HEK293T (cell line): Measurements from ENCODE around the gene PNLIPRP3.

Experiments
- FOXA1 ChIP-seq: fragments of 450-650 bp; IDR thresholded peaks from 2 replicates; pipeline ENCODE4 v1.6.1; 2016; ENCODE audit warnings: mild to moderate bottlenecking
- FOXM1 ChIP-seq: fragments of 450-650 bp; IDR thresholded peaks from 2 replicates; pipeline ENCODE4 v1.6.1; 2017; ENCODE audit warnings: mild to moderate bottlenecking, borderline replicate concordance
- SUZ12 ChIP-seq: fragments of 450-650 bp; IDR thresholded peaks from 2 replicates; pipeline ENCODE4 v1.6.1; 2016; ENCODE audit warnings: mild to moderate bottlenecking
- ZNF384 ChIP-seq: fragments of 450-650 bp; IDR thresholded peaks from 2 replicates; pipeline ENCODE4 v1.6.1; 2016

DNA sequence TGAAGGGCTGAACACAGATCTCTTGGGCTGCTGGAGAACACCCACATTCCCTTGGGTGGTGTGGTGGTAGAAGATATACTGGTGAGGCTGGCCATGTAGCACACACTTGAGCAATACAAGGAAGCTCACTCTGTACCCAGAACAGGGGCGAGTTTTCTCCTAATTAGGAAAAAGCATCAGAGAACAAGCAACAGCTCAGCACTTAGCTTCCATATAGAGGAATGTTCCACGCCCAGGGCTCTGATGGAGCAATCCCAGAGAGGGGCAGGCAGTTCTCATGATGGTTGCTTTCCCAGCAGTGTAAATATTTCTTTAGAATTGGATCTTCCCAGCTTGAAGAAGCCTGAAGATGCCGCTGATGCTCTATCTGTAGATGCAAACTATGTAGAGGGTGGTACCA is 97.1 kb downstream of the PNLIPRP3 start:
- TF ChIP-seq ZNF384 (no peak), SUZ12 (no peak), FOXM1 (no peak), FOXA1 (no peak)
